ENCODE measurements around the gene ELOA. TPM values are rescaled to one million over a fixed set of nuclear protein-coding genes. Genes with fewer than 3 reads are reported as not detected.
A peak's percentile ranks its signal among the peaks of the same experiment; 100 is the strongest.

Gene ELOA
- total RNA-seq, 1 experiment from 2014 or later = 32.4 TPM

DNA sequence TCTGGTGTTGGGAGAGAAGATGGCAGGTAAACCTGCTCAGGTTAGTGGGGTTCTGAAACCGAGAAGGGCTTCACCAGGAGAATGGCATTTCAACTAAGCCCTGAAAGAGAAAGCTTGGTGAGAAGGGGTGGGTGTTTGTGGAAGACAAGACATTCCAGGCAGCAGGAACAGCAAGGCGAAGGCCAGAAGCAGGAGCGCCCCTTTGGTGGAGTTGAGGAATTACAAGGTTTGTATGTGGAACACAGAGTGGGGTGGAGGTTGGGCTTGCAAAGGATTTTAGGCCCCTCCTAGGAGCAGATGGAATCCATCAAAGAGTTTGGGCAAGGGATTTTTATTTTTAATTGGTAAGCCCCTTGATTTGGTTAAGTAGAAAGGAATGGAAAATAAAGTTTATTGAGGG, 24.8 kb upstream of the ELOA start:
- TF ChIP-seq, protein P1, sequence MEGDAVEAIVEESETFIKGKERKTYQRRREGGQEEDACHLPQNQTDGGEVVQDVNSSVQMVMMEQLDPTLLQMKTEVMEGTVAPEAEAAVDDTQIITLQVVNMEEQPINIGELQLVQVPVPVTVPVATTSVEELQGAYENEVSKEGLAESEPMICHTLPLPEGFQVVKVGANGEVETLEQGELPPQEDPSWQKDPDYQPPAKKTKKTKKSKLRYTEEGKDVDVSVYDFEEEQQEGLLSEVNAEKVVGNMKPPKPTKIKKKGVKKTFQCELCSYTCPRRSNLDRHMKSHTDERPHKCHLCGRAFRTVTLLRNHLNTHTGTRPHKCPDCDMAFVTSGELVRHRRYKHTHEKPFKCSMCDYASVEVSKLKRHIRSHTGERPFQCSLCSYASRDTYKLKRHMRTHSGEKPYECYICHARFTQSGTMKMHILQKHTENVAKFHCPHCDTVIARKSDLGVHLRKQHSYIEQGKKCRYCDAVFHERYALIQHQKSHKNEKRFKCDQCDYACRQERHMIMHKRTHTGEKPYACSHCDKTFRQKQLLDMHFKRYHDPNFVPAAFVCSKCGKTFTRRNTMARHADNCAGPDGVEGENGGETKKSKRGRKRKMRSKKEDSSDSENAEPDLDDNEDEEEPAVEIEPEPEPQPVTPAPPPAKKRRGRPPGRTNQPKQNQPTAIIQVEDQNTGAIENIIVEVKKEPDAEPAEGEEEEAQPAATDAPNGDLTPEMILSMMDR (IDR thresholded peaks at IDR 0.05; ENCODE audit: unreplicated experiment) = no peak
- Mint-ChIP-seq H3K27ac (ENCODE audit: unreplicated experiment) (no peak overlapping the region), H3K4me3 (ENCODE audit: low read depth, unreplicated experiment) (no peak overlapping the region), H3K27me3 (ENCODE audit: unreplicated experiment) (no peaks in the 10 kb centered on the region), H3K4me1 (ENCODE audit: low read depth, unreplicated experiment) (no peaks in the 10 kb centered on the region), H3K9me3 (ENCODE audit: low read depth, unreplicated experiment) (no peaks in the 10 kb centered on the region), H3K36me3 (ENCODE audit: insufficient read depth, unreplicated experiment) (peaks cover 5% of the 10 kb centered on the region)
- intact Hi-C loops (cut with micrococcal nuclease; ENCODE audit: unreplicated experiment) = no loop called here
- DNase-seq = peak; percentile 44
- CTCF ChIA-PET = no interaction called here
- BruUV-seq (replicated peaks) = no TSS peak

- Mint-ChIP-seq H3K36me3 (ENCODE audit: insufficient read depth, unreplicated experiment) (peaks cover 5% of the 10 kb centered on the region), H3K4me3 (ENCODE audit: low read depth, unreplicated experiment) (no peak overlapping the region), H3K27ac (ENCODE audit: unreplicated experiment) (no peak overlapping the region), H3K27me3 (ENCODE audit: unreplicated experiment) (no peaks in the 10 kb centered on the region), H3K4me1 (ENCODE audit: low read depth, unreplicated experiment) (no peaks in the 10 kb centered on the region), H3K9me3 (ENCODE audit: low read depth, unreplicated experiment) (no peaks in the 10 kb centered on the region)
- BruUV-seq (replicated peaks) = no TSS peak
- intact Hi-C loops (cut with micrococcal nuclease; ENCODE audit: unreplicated experiment) = no loop called here
- CTCF ChIA-PET = no interaction called here
- DNase-seq = no peak
- TF ChIP-seq, protein P1 (IDR thresholded peaks at IDR 0.05; ENCODE audit: unreplicated experiment) = no peak
Measured at GRCh38 chr1:23719162-23719820, 24.0 kb upstream of the ELOA start.

DNA sequence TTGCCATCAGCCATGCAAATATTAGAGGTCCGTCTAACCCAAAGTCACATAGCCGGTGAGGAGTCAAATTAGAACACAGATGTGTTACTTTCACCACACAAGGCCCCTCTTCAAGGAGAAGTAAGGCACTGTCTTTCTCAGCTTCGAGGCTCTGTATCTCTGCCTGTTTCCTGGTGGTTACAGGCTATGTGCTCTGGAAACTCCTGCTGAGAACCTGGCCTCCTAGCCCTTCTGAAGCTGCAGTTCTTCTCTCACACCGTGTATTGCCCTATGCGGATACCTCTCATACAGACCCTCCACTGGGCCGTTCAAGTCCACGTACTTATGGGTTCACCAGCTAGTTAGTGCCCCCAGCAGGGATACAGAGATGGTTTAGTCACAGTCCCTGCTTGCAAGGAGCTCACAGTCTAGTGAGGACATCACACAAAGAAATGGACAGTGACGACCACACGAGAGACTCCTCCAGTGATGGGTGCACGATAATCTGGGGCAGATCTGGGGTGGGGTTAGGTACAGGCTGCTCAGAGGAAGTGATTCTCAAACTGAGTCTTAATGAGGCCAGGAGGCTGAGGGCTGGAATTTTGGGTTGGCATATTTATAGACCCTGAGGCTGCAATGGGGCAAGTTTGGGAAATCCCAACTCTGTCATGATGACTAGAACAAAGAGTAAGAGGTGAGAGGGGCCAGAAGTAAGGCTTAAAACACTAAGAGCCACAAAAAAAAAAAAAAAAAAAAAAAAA, 22.8 kb upstream of the ELOA start:
- BruUV-seq (replicated peaks) = no TSS peak
- H3K4me1 Mint-ChIP-seq (ENCODE audit: low read depth, unreplicated experiment) = no peaks in the 10 kb centered on the region
- no peak overlapping the region for H3K27ac Mint-ChIP-seq (ENCODE audit: unreplicated experiment)
- H3K4me3 Mint-ChIP-seq (ENCODE audit: low read depth, unreplicated experiment) = no peak overlapping the region
- TF ChIP-seq, protein P1 (IDR thresholded peaks at IDR 0.05; ENCODE audit: unreplicated experiment) = no peak
- no peaks in the 10 kb centered on the region for H3K9me3 Mint-ChIP-seq (ENCODE audit: low read depth, unreplicated experiment)
- CTCF ChIA-PET = no interaction called here
- H3K27me3 Mint-ChIP-seq (ENCODE audit: unreplicated experiment) = no peaks in the 10 kb centered on the region
- H3K36me3 Mint-ChIP-seq (ENCODE audit: insufficient read depth, unreplicated experiment) = peaks cover 5% of the 10 kb centered on the region
- DNase-seq = no peak
- intact Hi-C loops (cut with micrococcal nuclease; ENCODE audit: unreplicated experiment) = no loop called here

DNA sequence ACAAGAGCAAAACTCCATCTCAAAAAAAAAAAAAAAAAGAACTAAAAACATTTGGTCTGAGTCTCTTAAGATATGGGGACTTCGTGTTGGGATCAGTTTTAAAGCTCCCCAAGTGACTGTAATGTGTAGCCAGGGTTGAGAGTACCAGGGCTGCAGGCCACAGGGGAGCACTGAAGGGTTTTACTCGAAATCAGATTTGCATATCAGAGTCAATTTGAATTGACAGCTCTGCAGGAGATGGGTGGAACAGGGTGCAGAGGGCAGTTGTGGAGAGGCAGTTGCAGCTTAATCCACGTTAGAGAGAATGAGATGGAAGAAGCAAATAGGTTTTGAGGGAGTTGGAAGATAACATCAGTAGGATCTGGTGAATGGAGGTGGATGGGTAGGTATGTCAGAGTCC, 20.6 kb upstream of the ELOA start:
- Mint-ChIP-seq H3K27ac (ENCODE audit: unreplicated experiment) (no peak overlapping the region), H3K4me3 (ENCODE audit: low read depth, unreplicated experiment) (no peak overlapping the region), H3K36me3 (ENCODE audit: insufficient read depth, unreplicated experiment) (peaks cover 5% of the 10 kb centered on the region), H3K9me3 (ENCODE audit: low read depth, unreplicated experiment) (no peaks in the 10 kb centered on the region), H3K27me3 (ENCODE audit: unreplicated experiment) (no peaks in the 10 kb centered on the region), H3K4me1 (ENCODE audit: low read depth, unreplicated experiment) (peaks cover 6% of the 10 kb centered on the region)
- no TSS peak for BruUV-seq (replicated peaks)
- CTCF ChIA-PET = no interaction called here
- no peak for DNase-seq
- intact Hi-C loops (cut with micrococcal nuclease; ENCODE audit: unreplicated experiment) = no loop called here
- TF ChIP-seq, protein P1 (IDR thresholded peaks at IDR 0.05; ENCODE audit: unreplicated experiment) = no peak

All from Calu3 (cell line).